Measurements from ENCODE around the gene CBLB.
"Not testable (repeated sequence)": the region's sequence is repeated elsewhere in the genome, so short reads cannot be mapped to it uniquely, and the experiment has no call there.

Gene CBLB

GRCh38 chr3:105781871-105782270, 86.9 kb downstream of the CBLB start:
- no peak for DNase-seq

- no peak for DNase-seq
Measured at GRCh38 chr3:105780107-105780506, 88.7 kb downstream of the CBLB start.

DNA sequence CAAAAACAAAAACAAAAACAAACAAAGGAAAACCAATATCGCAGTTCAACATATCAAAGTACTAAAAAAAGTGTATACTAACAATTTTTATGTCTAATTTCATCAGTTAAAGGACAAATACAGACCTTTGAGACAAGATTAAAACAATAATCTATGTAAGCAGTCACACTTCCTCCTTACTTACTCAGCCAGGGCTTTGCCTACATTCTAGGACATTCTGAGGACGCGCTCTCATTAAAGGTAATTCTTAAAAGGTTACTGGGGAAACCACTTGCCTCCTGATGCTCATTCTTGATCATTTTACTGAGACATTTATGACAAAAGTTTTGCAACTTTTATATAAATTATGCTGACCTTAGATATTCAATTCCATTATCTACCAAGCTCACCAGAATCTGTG, 93.4 kb downstream of the CBLB start:
- DNase-seq = no peak

- no peak for DNase-seq
Measured at GRCh38 chr3:105774444-105775180, 94.2 kb downstream of the CBLB start.

DNA sequence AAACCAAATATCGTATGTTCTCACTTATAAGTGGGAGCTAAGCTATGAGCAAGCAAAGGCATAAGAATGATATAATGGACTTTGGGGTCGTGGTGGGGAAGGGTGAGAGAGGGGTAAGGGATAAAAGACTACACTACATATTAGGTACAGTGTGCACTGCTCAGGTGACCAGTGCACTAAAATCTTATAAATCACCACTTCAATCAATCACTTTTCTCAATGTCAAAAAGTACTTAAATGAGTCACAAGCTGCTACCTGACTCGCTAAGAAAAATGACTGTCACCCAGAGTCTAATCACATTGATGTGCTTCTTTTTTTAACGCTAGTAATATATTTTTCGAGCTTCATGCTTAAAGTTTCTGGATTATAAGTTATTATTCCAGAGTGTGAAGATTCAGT, 95.5 kb downstream of the CBLB start:
- DNase-seq = no peak

DNA sequence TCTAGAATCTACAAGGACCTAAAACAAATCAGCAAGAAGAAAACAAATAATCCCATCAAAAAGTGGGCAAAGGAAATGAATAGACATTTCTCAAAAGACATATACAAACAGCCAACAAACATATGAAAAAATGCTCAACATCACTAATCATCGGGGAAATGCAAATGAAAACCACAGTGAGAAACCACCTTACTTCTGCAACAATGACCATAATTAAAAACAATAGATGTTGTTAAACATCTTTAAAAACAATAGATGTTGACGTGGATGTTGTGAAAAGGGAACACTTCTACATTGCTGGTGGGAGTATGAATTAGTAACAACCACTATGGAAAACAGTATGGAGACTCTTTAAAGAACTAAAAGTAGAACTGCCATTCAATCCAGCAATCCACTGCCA, 96.2 kb downstream of the CBLB start:
- DNase-seq = no peak

- no peak for DNase-seq
Measured at GRCh38 chr3:105771392-105771791, 97.4 kb downstream of the CBLB start.

DNA sequence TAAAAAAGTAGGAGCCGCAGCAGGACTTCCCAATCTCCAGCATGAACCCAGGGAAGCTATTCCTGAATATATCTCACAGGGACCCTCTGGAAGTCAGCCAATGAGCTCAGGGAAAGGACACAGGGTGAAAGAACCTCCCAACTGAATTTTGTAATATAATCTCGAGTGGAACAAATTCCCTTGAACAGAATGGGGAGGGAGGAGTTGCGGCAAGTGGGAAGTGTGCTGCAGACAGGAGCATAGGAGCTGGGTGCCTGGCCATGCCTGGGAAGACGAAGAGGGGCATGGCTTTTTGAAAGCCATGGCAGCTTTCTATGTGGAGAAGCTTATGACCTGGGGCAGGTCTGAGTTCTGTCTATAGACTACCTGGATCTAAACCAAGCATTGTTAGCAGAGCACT, 98.4 kb downstream of the CBLB start:
- DNase-seq = no peak

DNA sequence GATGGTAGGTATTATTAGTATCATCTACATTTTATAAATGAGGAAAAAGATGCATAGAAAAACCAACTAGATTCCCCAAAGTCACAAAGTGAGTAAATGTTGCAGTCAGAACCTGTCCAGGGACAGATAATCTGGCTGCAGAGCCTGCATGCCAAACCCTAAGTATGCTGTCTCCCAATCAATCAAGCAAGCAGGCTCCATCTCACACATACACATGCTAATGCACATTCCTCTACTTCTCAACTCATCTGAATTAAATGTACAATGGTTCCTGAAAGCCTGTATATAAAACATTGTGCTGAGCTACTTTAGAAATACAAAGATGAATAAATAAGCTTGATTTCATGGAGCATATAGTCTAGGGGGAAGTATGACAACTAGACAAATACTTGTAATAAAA, 101.0 kb downstream of the CBLB start:
- no peak for DNase-seq

- DNase-seq = no peak
Measured at GRCh38 chr3:105767216-105767615, 101.6 kb downstream of the CBLB start.

DNA sequence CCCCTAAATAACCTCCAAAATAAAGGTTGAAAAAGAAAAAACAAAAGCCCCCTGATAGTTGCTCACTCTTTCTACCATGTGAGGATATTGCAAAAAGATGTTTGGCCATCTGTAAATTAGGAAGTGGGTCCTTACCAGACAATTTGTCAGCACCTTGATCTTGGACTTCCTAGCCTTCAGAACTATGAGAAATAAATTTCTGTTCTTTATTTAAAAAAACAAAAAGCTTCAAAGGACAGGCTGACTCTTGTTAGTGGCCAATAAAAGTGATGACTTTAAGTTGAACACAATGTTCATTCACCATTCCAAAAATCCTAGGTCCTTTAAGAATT, 103.5 kb downstream of the CBLB start:
- no peak for DNase-seq

GRCh38 chr3:105764378-105765307, 104.2 kb downstream of the CBLB start:
- DNase-seq = no peak

DNA sequence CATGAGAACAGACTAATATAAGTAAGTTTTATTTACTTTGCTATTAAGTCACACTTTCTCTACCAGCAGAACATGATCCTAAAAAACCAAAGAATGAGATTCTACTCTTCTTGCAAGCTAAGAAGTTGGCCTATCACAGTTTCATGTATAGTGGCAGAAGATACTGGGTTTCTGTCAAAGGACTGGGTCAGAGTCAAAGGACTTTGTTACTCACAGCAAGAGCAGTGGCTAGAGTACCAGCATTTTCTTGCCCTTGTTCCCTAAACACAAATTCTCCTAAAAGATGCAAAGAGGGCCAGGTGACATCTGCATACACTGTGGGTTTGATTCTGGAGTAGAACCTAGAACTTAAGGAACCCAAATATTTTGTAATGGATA, 105.2 kb downstream of the CBLB start:
- DNase-seq = no peak

DNA sequence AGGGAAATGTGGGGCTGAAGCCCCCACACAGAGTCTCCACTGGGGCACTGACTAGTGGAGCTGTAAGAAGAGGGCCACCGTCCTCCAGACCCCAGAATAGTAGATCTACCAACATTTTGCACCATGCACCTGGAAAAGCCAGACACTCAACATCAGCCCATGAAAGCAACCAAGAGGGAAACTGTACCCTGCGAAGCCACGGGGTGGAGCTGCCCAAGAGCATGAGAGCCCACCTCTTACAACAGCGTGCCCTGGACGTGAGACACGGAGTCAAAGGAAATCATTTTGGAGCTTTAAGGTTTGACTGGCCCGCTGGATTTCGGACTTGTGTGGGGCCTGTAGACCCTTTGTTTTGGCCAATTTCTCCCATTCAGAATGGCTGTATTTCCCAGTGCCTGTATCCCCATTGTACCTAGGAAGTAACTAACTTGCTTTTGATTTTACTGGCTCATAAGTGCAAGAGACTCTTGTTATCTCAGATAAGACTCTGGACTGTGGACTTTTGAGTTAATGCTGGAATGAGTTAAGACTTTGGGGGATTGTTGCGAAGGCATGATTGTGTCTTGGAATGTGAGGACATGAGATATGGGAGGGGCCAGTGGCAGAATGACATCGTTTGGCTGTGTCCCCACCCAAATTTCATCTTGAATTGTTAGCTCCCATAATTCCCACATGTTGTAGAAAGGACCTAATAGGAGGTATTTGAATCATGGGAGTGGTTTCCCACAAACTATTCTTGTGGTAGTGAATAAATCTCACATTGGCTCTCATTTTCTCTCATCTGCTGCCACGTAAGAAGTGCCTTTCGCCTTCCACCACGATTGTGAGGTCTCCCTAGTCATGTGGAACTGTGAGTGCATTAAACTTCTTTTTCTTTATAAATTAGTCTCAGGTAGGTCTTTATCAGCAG, 105.8 kb downstream of the CBLB start:
- no peak for DNase-seq

GRCh38 chr3:105762214-105762613, 106.6 kb downstream of the CBLB start:
- not testable (repeated sequence) for DNase-seq

GRCh38 chr3:105759442-105760078, 109.3 kb downstream of the CBLB start:
- no peak for DNase-seq

DNA sequence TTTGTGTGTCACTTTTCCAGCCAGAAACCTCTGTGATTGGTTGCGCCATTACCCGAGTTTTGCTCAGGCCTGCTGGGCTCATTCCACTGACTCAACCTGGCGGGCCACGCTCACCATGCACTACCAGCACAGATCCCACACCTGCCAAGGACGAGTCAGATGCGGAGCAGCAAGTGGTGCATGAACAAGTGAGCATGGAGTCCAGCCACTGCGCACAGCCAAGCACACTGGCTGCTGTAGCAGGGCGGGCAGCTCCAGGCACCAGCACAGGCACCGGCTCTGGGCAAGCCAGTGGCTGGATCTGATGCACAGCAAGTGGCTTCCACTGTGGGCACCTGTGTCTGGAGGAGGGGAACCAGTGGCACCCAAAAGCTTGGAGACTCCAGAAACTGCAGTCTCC, 110.4 kb downstream of the CBLB start:
- DNase-seq = no peak

DNA sequence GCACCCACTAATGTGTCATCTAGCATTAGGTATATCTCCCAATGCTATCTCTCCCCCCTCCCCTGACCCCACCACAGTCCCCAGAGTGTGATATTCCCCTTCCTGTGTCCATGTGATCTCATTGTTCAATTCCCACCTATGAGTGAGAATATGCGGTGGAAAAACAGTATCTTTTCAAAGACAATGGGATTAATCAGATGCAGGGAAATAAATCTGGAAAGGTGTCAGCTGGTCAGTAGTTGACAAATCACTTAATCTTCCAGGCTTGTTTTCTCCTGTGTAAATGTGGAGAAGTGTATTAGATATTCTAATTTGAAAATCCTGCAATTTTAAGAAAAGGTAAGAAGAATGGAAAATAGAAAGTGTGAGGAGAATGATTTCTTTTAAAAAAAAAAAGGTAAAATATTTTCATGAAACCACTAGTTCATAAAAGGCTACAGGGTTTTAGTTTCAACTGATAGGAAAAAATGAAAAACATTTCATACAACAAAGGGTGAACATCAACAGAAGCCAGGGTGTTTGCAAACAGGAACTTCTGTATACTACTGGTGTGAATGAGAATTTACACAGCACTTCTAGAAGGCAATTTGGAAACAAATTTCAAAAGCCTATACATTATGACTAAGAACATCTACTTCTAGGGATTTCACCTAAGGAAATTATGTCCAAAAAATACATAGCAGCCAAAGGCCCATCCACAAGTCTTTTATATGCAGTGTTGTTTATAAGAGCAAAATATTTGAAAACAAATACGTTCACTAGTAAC, 113.5 kb downstream of the CBLB start:
- no peak for DNase-seq

DNA sequence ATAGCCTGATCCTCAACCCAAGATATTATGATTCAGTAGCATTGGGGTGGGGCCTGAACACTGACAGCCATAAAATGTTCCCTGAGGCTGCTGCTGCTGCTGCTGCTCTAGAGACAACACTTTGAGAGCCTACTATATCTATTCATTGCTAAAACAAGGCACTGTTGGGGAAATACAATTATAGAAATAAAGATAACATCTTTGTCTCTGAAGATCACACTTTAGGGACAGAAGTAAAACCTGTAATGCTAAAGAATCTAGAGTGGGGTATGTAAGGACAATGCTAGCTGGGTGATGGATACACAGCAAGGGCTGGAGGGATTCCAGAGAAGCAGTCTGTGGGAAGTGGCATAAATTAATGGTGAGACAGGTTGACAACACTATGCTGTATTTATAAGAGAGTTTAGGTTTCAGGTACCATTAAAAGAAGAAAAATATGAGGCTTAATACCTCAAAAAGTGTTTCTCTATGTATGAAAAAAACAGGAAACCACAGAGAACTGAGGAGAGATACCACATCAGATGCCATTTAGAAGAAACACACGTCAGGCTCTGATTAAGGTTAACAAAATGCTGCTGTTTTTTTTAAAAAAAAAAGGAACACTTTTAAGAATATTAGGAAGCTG, 115.9 kb downstream of the CBLB start:
- DNase-seq = no peak

GRCh38 chr3:105747696-105748095, 121.1 kb downstream of the CBLB start:
- no peak for DNase-seq

DNA sequence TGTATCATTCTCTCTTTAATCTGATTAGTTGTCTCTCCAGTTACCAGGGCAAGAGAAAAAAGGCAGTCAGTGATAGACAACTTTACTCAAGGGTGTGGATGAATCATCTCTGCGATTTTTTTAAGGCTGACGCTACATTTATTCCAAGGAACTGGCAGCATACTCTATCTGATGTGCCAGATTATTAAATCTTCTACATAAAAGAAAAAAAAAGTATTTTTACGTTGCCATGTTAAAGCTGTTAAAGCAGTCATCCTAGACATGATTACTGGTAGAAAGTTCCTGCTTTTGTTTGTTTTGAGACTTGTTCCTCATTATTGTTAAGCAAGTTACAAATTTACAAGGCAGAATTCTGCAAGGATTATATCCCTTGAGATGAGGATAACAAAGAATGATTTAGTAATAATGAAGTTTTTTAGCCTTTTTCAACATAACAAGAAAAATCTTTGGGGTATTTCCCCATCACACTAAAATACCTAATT, 121.7 kb downstream of the CBLB start:
- DNase-seq = no peak
